GM21360 (cell line): ENCODE measurements around the gene PHACTR3.

ENCODE experiments used
- ATAC-seq: cut with Tn5 transposase; IDR thresholded peaks from one replicate; pipeline ENCODE4 v1.9.1; 2021; ENCODE audit warnings: mild to moderate bottlenecking, moderate library complexity; ENCODE audit not compliant: unreplicated experiment

Gene PHACTR3

DNA sequence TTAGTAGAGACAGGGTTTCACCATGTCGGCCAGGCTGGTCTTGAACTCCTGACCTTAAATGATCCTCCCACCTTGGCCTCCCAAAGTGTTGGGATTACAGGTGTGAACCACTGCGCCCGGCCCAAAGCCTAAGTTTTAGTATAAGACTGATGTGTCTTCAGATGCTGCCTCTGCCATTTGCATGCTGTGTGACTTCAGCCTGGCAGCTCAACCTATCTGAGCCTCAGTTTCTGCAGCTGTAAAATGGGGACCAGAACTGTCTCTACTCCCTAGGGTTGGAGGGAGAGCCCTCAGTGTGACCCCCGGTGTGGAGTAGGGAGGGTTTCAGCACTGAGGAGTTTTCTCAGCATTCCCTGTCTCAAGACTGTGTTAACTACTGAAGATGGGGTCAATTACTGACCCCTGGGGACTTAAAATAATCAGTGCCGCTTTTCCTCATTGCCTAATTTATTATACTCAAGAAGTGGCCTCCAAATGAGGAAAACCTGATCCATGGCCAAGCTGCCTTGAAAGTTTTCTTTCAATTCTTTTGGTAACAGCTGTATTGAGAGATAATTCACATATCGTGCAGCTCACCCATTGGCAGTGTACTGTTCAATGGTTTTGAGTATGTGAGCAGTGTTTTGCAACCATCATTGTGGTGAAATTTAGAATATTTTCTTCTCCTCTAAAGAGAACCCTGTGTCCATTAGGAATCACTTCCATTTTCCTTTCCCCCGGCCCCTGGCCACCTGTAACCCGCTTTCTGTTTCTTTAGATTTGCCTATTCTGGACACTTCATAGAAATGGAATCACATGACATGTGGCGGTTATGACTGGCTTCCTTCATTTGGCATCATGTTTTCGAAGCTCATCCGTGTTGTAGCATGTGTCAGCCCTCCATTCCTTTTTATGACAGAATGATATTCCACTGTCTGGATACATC lies 64.8 kb downstream of the PHACTR3 start:
- ATAC-seq = no peak

- ATAC-seq = no peak
Observed at GRCh38 chr20:59670786-59671492, 66.6 kb downstream of the PHACTR3 start.

- no peak for ATAC-seq
Observed at GRCh38 chr20:59671661-59672471, 67.5 kb downstream of the PHACTR3 start.

DNA sequence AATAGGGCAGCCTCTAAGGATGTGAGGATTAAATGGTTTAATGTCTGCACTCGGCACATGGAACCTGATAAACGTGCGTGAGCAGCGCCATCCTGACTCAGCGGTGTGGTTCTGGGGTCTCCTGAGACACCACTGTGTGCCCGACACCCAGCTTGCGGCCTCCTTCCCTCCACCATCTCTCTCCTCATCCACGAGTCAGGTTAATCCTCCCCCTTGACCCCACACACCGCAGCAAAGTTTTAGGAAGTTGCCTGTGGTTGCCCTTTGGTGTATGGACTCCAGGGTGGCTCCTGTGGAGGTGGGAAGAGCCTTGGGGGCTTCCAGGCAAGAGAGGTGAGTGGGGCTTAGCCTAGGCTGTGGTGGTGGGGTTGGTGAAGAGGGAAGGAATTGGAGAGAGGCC lies 68.2 kb downstream of the PHACTR3 start:
- ATAC-seq = no peak

DNA sequence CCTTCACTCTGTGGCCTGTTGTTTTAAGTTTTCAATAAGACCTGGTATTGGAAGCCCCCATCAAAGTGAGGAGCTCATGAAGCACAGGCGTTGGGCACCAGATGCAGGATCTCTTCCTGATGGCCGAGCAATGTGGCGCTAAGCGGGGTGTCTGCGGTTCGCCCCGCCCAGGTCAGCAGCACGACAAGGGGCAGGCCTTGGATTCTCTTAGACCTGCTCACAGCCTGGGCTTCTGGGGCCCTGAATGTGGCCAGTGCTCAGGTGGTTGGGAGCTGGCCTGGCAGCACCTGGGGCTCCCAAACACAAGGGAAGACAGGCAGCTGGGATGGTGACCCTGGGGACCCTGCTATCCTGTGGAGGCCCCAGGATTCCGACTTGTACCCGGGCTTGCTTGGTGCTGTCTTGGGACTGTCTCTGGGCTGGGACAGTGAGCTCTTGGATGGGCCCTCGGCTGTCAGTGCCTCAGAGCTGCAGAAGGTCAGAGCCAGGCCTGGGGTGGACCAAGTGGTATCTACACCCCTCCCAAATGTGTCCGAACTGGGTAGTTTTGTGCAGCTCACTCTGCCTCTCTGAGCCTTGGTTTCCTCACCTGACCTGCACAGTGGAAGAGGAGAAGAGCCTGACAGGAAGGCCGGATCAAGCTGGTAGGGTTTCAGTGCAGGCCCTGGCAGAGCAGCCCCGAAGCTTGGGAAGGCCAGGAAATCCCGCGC lies 69.1 kb downstream of the PHACTR3 start:
- ATAC-seq = no peak

- ATAC-seq = no peak
Observed at GRCh38 chr20:59673998-59674445, 69.7 kb downstream of the PHACTR3 start.

GRCh38 chr20:59676126-59676850 lies 71.9 kb downstream of the PHACTR3 start:
- ATAC-seq = no peak

- ATAC-seq = no peak
Observed at GRCh38 chr20:59676851-59677182, 72.5 kb downstream of the PHACTR3 start.

- no peak for ATAC-seq
Observed at GRCh38 chr20:59677586-59677985, 73.2 kb downstream of the PHACTR3 start.

DNA sequence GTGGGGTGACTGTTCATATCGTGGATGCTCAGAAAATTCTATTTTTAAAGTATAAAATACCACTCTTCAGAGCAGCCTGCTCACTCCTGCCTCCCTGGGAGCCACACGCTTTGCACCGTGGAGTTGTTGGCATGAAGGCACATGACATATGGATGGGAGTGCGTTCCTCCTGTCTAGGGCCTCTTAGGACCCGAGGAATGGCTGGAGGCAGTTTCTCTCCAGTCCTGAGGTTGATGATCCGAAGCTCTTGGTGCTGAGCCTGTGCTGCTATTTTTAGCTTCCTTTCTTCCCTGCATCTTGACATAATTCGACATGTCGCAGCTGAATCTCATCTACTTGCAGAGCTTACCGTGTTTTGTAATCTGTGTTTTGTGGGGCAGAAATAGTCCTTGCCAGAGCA lies 73.9 kb downstream of the PHACTR3 start:
- no peak for ATAC-seq

DNA sequence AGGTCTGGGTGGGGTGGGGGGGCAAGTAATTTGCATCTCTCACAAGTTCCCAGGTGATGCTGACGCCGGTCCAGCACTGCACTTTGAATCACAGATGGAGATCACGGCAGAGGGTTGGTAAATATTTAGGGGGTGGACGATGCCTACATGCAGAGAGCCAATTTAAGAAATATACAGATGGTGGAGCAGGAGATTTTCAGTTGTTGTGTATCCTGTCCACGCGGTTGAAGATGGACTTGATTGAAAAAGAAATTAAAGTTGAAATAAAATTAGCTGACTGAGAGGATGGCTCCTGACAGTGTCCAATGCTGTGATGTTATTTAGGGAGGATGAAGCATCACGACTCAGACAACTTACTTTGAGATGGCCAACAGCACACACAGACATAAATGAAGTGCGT lies 74.6 kb downstream of the PHACTR3 start:
- no peak for ATAC-seq

DNA sequence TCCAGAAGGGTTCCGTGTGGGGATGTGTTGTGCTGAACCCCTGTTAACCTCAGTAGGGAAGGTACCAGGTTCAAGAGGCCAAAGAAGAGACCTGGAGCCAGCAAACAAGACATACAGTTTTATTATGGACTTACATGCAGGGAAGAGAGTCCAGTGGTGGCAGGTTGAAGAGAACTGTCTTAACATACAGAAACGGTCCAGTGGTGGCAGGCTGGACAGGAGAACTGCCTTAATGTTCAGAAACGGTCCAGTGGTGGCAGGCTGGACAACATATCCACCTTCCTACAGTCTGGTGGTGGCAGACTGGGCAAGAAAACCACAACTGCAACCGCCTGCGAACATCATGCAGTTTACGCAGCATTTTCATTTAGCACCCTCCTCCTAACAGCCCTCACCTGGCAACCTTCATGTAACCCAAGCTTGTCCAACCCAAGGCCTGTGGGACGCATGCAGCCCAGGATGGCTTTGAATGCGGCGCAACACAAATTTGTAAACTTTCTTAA lies 75.9 kb downstream of the PHACTR3 start:
- no peak for ATAC-seq

- ATAC-seq = no peak
Observed at GRCh38 chr20:59680852-59681251, 76.5 kb downstream of the PHACTR3 start.

GRCh38 chr20:59682603-59683002 lies 78.3 kb downstream of the PHACTR3 start:
- no peak for ATAC-seq

GRCh38 chr20:59683181-59683580 lies 78.8 kb downstream of the PHACTR3 start:
- ATAC-seq = no peak

DNA sequence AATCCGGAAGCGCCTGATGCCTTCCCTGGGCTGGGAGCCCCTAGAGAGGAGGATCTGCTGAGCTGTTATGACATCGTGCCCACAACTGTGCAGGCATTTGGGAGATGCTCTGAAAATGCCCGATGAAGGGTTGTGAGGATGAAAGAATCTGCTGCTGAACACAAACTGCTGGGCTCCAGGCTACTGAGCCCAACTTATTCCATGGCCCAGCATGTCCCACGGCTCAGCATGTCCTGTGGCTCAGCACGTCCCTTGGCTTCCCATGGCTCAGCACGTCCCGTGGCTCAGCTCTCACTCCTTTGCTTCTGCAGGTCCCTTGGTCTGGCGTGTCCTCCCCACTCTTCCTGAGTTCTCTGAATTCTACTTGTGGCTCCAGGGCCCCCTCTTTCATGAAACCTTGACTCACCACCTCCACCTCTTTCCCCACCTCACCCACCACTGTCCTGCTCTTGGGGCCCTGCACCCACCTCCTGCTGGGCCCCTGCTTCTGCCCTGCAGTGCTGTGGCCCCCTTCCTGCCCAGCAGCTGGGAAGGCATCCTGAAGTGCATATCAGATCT lies 80.4 kb downstream of the PHACTR3 start:
- ATAC-seq = no peak

GRCh38 chr20:59686404-59687346 lies 82.3 kb downstream of the PHACTR3 start:
- ATAC-seq = no peak

DNA sequence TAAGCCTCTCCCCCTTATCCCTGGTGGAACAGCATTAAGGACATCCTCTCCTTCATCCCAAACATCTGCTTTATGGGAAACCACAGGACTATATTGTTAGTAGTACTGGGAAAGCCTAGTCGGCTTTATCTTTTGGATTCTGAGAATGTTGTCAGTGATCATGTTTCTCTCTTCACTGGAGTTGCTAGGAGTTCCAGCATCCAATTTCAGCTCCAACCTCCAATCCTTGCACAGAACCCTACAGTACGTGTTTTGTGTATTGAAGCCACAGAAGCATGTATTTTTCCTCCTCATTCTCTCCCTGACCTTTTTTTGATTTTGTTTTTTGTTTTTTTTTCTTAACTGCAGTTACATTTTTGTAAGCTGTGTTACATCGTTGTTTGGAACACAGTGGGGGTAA lies 84.0 kb downstream of the PHACTR3 start:
- no peak for ATAC-seq
